Measurements from ENCODE around the gene ZNF263.

The ZNF263 gene

DNA sequence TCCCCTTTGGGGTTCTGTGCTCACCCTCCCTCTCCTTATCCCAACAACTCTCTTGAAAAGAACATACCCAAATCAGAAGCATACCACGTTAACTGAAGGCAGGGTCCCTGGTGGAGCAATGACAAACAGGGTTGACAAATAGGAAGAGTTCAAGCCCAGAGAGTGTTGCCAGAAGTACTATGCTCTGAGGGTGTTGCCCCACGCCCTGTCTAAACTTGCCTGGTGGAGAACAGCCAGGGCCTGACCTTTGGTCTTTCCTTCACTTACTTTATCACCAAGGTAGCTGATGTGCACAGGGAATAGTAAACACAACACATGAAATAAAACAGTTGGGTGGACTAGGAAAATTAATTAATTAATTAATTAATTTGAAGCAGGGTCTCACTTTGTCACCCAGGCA lies 45.4 kb downstream of the ZNF263 start:
- DNase-seq = no peak

Measured in Kasumi-1 (cell line).